Stimulated activated CD4-positive, alpha-beta T cell treated with anti-CD3 and anti-CD28 coated beads, Interleukin-2, amount 100 ng/mL, for 24 hours (primary cell): Measurements from ENCODE around the gene PIAS4.
"Not testable (repeated sequence)": the region's sequence is repeated elsewhere in the genome, so short reads cannot be mapped to it uniquely, and the experiment has no call there.

ENCODE experiments used
- DNase-seq, 2 donors: peaks; one replicate each; pipeline ENCODE4 v3.0.0-alpha.2; 2020

PIAS4 gene

DNA sequence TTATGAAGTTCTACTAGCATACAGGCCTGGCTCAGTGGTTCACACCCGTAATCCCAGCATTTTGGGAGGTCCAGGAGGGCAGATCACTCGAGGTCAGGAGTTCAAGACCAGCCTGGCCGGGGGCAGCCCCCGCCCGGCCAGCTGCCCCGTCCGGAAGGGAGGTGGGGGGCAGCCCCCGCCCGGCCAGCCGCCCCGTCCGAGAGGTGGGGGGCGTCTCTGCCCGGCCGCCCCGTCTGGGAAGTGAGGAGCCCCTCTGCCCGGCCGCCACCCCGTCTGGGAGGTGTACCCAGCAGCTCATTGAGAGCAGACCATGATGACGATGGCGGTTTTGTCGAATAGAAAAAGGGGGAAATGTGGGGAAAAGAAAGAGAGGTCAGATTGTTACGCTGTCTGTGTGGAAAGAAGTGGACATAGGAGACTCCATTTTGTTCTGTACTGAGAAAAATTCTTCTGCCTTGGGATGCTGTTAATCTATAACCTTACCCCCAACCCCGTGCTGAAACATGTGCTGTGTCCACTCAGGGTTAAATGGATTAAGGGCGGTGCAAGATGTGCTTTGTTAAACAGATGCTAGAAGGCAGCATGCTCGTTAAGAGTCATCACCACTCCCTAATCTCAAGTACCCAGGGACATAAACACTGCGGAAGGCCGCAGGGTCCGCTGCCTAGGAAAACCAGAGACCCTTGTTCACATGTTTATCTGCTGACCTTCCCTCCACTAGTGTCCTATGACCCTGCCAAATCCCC, 8.7 kb upstream of the PIAS4 start:
- not testable (repeated sequence) for DNase-seq

DNA sequence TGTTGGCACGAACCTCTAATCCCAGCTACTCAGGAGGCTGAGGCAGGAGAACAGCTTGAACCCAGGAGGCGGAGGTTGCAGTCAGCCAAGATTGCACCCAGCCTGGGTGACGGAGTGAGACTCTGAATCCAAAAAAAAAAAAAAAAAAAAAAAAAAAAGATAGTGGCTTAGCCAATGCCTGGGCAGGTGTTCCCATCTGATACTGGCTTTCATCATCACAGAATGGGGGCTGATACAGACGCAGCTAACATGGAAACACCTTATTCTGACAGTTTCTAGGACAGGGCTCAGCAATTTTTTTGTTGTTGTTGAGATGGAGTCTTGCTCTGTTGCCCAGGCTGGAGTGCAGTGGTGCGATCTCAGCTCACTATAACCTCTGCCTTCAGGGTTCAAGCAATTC, 6.7 kb upstream of the PIAS4 start:
- DNase-seq, result not testable (repeated sequence)

DNA sequence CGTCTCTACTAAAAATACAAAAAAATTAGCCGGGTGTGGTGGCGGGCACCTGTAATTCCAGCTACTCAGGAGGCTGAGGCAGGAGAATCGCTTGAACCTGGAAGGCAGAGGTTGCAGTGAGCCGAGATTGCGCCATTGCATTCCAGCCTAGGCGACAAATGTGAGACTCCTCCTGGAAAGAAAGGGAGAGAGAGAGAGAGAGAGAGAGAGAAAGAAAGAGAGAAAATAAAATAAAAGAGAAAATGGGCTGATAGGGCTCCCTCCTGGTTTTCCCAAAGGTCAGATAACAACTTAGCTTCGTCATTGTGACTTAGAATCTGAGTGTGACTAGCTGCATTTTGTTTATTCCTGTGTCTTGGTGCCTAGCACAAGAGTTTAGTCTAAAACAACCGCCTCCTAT, 2.1 kb upstream of the PIAS4 start:
- not testable (repeated sequence) for DNase-seq

DNA sequence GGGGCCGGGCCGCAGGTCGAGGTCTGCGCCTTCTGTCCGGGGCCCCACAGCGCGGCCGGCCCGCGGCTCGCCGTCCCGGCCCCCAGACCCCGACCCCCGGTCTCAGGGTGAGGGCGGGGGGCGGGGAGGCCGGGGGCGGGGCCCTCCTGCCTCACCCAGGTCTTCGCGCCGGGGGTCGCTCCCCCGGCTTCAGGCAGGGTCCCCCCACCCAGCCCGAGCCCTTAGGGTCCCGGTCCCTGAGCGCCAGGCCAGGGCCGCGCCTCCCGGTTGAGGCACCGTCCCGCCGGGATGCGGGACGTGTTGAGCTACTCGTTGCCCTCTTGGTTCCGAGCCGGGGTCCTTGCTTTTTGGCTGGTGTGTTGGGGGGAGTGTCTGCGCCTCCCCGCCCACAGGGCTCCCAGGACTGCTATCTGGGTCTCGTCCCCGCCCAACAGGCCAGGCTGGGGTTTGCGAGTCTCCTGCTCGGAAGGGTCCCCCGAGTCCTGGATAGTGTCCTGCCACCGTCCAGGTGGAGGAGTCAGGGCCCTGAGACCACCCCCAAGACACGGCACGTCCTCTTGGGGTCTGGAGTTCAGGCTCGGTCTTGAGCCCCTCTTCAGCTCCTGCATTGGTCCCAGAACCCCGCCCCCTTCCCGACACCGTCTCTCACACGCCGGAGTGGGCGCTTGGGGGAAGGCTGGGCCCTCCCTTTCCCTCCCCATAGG, 452 bp downstream of the PIAS4 start:
- peak; percentile 45 to 46 for DNase-seq

DNA sequence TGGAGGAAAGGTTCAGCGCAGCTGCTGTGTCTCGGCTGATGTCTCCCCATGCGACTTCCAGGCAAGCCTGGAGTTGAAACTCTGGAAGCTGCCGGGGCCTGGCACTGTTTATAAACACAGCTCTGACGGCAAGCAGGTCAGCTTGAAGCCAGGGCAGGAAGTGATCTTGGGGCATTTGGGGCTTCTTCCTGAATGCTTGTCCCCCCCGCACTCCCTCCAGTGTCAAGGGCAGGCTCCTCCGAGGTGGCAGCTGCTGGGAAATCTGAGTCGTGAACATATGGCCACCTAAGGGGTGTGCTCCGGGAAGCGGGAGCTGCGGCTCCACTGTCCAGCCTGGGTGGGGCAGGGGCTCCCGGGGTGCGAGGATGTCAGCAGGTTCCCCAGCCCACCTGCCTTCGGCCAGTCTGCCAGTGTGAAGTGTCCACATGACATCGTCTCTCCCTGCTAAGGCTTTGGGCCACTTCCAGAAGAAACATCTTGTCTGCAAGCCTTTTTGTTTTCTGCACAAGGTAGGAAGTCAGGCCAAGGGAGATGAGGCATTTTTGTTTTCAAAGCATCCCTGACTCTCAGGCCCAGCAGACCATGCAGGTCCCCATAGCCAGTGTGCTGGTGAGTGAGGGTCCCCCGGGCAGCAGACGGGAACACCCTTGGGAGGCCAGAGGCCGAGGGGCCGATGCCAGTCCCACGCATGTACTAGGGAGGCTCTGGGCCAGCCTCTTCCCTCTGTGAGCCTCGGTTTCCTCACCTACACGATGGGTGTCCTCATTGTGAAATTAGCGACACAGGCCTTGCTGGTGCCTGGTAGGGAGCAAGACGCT, 2.7 kb downstream of the PIAS4 start:
- no peak for DNase-seq

DNA sequence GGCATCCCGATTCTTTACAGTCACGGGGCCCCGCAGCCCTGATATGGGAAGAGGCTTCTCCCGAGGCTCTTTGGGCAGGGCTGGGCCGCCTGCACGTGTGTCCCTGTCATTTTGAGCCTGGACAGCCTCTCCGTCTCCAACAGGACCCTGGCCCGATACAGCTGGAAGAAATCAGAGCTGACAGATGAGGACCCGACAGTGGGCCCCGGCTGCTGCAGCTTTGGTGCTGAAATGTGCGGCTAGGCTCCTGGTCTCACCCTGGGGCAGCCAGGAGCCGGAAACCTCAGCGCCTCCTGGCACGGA, 3.2 kb downstream of the PIAS4 start:
- no peak for DNase-seq

DNA sequence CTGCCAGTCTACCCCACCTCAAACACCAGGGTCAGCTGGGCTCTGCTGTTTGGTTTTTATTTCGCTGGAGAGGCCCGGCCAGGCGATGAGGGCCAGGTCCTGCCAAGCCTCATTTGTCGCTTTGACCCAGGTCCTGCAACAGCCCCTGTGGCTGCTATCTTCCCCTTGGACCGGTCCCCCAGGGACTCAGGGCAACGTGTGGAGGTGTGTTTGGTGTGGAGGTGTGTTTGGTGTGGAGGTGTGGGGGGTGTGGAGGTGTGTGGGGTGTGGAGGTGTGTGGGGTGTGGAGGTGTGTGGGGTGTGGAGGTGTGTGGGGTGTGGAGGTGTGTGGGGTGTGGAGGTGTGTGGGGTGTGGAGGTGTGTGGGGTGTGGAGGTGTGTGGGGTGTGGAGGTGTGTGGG, 3.9 kb downstream of the PIAS4 start:
- not testable (repeated sequence) for DNase-seq

DNA sequence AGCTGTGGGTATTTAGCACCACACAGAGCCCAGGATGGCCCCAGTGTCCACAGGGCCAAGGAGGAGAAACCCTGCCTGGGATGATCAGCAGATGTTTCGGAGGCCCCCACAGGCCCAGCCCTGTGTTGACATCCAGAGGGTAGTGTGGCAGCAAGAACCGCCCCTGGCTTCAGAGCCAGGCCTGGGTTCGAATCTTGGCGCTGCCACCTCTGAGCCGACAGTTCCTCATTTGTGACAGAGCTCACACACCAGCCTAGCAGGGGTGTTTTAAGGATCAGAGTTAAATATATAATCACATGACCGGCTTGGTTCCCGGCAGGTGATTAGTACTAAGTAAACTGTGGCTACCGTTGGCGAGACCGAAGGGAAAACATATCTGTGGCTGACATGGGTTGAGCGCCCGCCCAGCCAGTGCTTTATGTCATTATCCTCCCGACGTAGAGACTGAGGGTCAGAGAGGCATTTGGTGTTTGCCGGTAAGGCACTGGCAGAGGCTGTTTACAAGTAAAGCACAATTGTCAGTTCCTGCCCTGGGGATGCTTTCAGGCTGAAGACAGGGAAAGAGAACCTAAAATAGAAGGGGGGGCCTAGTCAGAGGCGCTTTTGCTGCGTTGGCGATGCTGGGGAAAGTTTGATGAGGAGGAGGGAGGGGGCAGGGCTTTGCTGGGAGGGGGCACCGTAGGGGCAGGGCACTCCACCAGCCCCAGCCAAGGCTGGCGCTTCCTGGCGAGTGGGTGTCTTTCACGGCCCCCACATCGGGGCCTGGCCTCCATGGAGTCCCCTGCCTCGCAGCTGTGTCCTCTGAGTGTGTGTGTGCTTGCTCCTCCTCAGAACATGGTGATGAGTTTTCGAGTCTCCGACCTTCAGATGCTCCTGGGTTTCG, 4.8 kb downstream of the PIAS4 start:
- no peak for DNase-seq

DNA sequence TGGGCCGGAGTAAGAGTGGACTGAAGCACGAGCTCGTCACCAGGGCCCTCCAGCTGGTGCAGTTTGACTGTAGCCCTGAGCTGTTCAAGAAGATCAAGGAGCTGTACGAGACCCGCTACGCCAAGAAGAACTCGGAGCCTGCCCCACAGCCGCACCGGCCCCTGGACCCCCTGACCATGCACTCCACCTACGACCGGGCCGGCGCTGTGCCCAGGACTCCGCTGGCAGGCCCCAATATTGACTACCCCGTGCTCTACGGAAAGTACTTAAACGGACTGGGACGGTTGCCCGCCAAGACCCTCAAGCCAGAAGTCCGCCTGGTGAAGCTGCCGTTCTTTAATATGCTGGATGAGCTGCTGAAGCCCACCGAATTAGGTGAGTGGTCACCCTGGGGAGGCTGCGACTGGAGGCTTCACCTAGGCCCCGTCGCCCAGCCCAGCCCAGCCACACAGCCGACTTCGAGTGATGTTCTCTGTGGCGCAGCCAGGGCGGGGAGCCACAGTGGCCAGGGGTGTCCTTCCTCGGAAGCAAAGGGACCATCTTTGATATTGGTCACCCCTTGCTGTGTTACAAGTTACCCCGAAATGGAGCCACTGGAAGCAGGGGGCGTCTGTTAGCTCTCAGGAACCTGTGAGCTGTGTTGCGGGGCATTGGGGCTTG, 5.6 kb downstream of the PIAS4 start:
- no peak for DNase-seq

DNA sequence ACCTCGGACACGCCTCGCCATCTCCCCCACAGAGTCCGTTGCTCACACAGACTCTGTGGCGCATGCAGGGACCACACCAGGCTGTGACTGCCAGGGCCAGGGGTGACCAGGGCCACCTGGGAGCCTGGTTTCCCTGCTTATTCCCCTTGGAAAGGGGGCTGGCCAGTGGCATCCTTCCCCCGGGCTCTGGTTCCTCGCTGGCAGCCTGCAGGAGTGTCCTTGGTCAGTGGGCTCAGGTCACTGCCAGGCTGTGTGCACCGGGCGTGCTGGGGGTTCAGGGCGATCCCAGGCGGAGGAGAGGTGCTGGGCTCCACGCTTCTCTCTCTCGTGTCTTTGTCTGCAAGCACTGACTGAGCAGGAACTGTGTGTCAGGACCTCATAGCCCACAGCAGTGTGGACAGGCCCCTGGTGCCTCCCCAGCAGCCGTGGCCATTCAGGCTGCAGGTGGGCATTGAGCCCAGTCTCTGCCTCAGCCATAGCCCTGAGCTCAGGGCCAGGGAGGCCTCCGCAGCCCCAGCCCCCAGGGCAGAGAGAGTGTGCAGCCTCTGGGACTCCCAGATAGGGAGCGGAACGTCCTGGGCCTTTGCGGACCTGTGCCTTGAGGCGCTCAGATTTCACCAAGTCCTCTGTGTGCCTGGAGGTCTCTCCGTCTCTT, 6.5 kb downstream of the PIAS4 start:
- no peak for DNase-seq

DNA sequence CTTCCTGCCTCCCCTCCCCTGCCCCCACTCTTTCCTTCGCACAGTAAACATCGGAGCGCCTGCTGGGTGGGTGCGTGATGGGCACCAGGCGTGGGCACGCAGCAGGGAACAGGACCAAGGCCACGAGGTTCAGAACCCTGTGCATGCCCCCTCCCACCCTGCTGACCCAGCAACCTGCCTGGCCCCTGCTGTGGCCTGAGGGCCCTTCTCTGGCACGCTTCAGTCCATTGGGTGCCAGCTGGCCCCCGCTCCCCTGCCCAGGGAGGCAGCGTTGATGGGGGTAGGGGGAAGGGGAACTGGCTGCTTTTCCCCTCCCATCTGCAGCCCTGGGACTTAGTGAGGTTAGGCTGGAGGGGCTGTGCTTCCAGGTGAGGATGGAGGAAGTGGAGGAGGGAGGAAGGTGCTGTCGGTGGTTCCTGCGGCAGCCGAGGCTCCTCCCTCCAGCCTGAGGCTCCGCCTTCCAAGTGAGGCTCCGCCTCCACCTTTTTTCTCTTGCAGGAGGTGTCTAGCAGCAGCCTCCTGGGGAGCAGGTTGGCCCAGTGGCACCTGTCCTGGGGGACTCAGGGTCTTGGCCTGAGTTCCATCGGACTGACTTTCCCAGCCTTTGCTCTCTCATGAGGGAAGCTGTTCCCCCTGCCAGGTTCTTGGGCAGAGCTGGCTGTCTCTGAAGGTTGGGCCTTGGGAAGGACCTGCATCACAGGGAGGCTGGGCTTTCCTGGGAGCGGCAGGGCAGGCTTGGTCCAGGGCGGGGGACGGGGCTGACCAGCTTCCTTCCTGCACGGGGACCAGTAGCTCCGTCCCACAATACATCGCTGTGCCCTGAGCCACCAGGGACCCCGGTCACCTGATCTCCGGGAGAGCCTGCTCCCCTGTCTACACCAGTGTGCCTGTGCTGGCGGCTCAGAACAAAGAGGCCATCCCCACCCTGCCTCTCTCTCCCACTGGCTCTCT, 7.3 kb downstream of the PIAS4 start:
- DNase-seq, result peak; percentile 37 to 62

DNA sequence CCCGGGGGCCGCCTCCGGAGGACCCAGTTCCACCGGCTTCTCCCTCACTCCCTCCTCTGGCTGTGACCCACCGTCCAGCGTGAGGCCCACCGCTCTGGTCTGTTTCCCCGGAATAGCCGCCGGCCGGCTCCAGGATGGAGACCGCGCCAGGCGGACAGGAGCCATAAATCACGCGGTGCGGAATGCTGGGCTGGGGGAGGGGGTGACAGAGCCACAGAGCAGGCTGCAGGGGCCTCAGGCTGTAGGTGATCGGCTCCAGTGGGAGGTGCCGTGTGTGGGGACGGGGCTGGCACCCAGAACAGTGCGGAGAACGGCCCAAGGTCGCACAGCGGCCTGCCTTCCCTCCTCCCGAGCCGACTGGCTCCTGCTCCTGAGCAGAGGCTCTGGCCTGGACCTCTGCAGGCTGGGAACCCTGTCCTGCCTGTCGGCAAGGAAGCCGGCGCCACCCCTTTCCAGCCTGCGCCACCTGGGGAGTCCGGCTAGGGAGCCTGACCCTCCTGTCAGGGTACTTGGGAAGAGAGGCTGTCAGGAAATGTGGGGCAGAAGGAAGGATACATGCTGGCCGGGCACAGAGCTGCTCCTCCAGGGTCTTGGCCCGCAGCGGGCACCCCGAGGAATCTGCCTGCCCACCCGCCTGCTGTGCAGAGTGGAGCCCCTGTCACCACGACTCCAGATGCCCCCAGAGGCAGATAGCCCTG, 8.3 kb downstream of the PIAS4 start:
- no peak for DNase-seq

DNA sequence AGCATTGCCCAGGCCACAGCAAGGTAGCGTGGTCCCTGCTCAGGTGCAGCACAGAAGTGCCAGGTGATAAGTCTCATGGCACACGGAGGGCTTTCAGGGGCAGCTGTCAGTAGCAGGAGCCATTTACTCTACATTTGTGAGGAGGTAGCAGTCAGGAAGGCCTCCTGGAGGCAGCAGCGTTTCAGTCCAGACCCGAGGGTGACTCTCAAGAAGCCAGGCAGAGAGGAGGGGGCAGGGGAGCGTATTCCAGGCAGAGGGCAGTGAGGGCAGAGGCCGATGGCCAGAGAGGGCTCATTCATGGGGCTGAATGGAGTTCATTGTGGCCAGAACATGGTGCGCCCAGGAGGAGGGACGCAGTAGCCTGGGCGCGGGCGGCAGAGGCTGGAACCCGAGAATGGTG, 8.9 kb downstream of the PIAS4 start:
- no peak for DNase-seq

DNA sequence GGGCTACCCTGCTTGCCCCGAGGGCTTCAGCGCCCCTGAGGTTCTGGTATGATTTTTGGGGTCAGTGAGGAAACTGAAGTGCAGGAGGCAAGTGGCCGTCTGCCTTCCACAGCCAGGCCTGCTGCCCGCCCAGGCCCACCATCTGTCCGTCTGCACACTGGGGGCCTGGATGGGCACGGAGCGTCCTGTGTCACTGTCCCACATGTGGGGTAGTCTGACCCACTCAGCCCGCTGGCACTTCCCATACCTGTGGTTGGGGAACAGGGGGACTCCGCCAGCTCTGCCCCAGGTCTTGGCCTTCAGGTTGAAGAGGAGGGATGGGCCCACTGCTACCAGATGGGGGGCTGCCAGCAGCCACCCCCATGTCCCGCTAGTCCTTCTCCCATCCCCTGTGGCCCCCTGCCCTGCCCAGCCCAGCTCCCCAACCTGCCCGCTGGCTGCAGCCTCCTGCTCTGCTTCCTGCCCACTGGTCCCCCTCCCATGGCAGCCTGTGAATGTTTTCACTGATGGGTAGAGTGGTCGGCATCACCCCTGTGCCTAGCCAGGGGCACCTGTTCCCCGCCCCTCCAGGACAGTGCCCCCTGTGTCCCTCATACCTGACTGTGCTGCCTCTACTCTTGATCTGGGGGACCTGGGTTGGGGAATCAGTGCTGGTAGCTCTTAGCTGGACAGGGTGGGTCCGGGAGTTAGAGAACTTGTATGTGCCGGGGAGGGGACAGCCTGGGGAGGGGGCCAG, 9.5 kb downstream of the PIAS4 start:
- DNase-seq, result no peak

DNA sequence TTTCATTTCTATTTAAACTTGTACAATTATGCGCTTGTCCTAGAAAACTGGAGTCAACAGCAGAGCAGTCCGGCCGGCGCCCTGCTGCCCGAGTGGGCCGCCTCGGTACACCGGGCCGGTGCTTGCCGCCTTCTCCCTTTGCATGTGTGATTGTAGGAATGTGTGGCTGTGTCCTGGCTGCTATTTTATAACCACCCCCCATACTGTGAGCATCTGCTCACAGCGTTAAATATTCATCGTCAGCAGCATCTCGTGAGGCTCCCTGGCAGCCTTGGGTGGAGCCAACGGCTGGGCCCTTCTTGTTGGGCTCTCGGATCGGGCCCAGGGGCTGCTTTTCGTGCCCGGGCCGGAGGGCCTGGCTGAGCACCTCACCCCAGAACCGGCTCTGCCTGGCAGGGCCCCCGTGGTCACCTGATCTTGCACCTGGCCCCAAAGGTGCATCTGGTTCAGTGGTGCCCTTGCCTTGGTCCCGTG, 10.6 kb downstream of the PIAS4 start:
- no peak for DNase-seq

DNA sequence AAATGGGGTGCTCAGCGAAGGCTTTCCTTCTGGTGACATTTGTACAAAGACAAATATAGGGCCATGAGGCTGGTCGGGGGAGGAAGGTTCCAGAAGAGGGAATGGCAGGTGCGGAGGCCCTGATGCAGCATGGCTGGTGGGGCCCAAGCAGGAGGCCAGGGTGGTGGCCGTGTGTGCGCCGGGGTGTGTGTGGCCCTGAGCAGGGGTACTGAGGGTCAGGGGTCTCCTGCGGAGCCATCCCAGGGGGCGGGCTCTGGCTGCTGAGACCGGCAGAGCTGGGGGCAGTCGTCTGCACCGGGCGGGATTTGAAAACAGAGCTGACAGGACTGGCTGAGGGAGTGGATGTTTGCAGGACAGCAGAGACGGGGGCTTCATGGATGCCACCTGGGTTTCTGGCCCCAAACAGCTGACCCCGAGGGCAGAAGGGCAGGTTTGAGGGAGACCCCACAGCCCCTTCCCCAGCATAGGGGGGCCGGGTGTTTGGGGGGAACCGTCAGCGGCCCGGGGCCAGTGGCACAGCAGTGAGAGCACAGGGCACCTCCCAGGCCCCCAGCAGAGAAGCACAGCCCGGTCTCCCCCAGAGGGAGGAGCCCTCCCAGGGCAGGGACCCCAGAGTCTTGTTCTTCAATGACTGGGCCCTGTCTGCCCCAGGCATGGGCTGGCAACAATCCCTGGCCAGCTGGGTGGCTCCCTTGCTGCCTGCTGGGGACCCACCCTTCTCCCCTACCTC, 11.4 kb downstream of the PIAS4 start:
- no peak for DNase-seq

DNA sequence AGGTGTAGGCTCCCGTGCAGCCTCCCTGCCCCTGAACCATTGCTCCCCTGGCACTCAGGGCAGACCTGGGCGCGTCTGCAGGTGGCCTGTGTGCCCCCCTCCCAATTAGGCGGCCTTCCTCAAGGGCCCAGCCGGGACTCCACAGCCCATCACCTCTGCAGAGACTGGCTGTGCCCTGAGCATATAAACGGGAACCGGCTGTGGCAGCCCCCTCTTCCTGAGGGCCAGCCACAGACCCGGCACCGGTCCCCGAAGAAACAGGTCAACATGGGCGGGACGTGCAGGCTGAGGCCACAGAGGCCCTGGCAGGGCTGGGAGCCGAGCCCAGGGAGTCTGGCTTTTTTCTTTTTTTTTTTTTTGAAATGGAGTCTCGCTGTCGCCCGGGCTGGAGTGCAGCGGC, 12.0 kb downstream of the PIAS4 start:
- DNase-seq, result no peak
